ENCODE measurements around the gene MARK3. TPM values are rescaled to one million over a fixed set of nuclear protein-coding genes. Genes with fewer than 3 reads are reported as not detected.

The MARK3 gene
- total and polyA plus RNA-seq, 10 of the 15 experiments (the other 5 are each of a cell fraction or from before 2014, with no cell fraction given) = 10.7 to 75.1 (median 41.4) TPM

- TF ChIP-seq ZNF592 (IDR thresholded peaks at IDR 0.05) (no peak), TCF3 (IDR thresholded peaks at IDR 0.05; ENCODE audit: borderline replicate concordance, insufficient read depth, low read depth, low read length) (no peak), KLF5 (IDR thresholded peaks at IDR 0.05; ENCODE audit: partially characterized antibody) (no peak)
Observed at GRCh38 chr14:103488960-103489359, 103.7 kb downstream of the MARK3 start (continued).

- H3K36me3 ChIP-seq (ENCODE audit: control insufficient read depth in 2 of 2, insufficient read depth in 2 of 2, low read length in 1 of 2) = peaks cover 4 to 23% of the 10 kb centered on the region in 2 experiments
- H3K27ac ChIP-seq (ENCODE audit: control insufficient read depth, insufficient read depth) = no peak overlapping the region
- no peaks in the 10 kb centered on the region for H3K9me3 ChIP-seq (replicated peaks; ENCODE audit: control insufficient read depth, insufficient read depth, low read length)
- no TSS peak for BruUV-seq (replicated peaks)
- no peak overlapping the region for H2AFZ ChIP-seq (ENCODE audit: control insufficient read depth, low read depth, low read length)
- H3K4me2 ChIP-seq (ENCODE audit: control insufficient read depth, insufficient read depth) = no peak overlapping the region
- H4K20me1 ChIP-seq (ENCODE audit: control insufficient read depth, insufficient read depth) = no peaks in the 10 kb centered on the region
- ATAC-seq = no peak
- ChIA-PET SMC1A (ENCODE audit: uncharacterized antibody, unreplicated experiment) (no interaction called here), CTCF (interaction anchor here (0.6 to 2.3 kb wide), 3 partner anchors 10 to 301 kb away, joined by 3 to 7 read pairs (median 4); no protein-coding TSS in a partner anchor), RAD21 (ENCODE audit: unreplicated experiment) (no interaction called here), POLR2A (no interaction called here)
- no peak for DNase-seq (ENCODE audit: low read depth, low spot score)
- no peak for FAIRE-seq
- no peaks in the 10 kb centered on the region for H3K4me1 ChIP-seq (ENCODE audit: control insufficient read depth, insufficient read depth, low read length)
- in situ Hi-C loops (cut with MboI) (no loop called here), intact Hi-C loops (cut with micrococcal nuclease; ENCODE audit: unreplicated experiment) (no loop called here)
- H3K79me2 ChIP-seq (ENCODE audit: control insufficient read depth, insufficient read depth, low read length) = no peaks in the 10 kb centered on the region
- WGBS (ENCODE audit: insufficient coverage, insufficient replicate concordance, low lambda C conversion rate, missing lambda C conversion rate) = 97% methylated on average over 2 of the region's 2 CpGs
- no peaks in the 10 kb centered on the region for H3K27me3 ChIP-seq (replicated peaks in 1 of 2; ENCODE audit: control insufficient read depth in 2 of 2, insufficient read depth in 2 of 2, low read length in 1 of 2)
- no peak overlapping the region for H3K4me3 ChIP-seq
- TF ChIP-seq WRNIP1 (IDR thresholded peaks at IDR 0.05; ENCODE audit: borderline replicate concordance, low read depth, low read length) = no peak
- TF ChIP-seq CHD4 (IDR thresholded peaks at IDR 0.05) = no peak
- no peak for TF ChIP-seq TCF3 (IDR thresholded peaks at IDR 0.05; ENCODE audit: borderline replicate concordance, insufficient read depth, low read depth, low read length)
- no peak for TF ChIP-seq ZBTB4 (CRISPR knock-in tag; IDR thresholded peaks at IDR 0.05)
- no peak overlapping the region for H3K9ac ChIP-seq (ENCODE audit: control insufficient read depth, insufficient read depth, low read length)
Observed at GRCh38 chr14:103489621-103490020, 104.4 kb downstream of the MARK3 start.

All from GM12878 (cell line).